GM12865 (cell line): ENCODE measurements around the gene COPS8.

ENCODE experiments used
- DNase-seq: peaks from one replicate; pipeline ENCODE4 v3.0.0; 2010; ENCODE audit warnings: low read depth
- H3K4me3 ChIP-seq: 2 replicates; pipeline ENCODE4 v1.5.1; 2011; ENCODE audit warnings: mild to moderate bottlenecking, low read depth, low read length, control low read depth
- TF ChIP-seq, protein P1 (sequence below): IDR thresholded peaks from 2 replicates; pipeline ENCODE4 v1.5.1; 2011; ENCODE audit warnings: low read length, control low read depth, low read depth, inconsistent platforms; ENCODE audit not compliant: insufficient read depth; ENCODE audit errors: missing control alignments

Gene COPS8

DNA sequence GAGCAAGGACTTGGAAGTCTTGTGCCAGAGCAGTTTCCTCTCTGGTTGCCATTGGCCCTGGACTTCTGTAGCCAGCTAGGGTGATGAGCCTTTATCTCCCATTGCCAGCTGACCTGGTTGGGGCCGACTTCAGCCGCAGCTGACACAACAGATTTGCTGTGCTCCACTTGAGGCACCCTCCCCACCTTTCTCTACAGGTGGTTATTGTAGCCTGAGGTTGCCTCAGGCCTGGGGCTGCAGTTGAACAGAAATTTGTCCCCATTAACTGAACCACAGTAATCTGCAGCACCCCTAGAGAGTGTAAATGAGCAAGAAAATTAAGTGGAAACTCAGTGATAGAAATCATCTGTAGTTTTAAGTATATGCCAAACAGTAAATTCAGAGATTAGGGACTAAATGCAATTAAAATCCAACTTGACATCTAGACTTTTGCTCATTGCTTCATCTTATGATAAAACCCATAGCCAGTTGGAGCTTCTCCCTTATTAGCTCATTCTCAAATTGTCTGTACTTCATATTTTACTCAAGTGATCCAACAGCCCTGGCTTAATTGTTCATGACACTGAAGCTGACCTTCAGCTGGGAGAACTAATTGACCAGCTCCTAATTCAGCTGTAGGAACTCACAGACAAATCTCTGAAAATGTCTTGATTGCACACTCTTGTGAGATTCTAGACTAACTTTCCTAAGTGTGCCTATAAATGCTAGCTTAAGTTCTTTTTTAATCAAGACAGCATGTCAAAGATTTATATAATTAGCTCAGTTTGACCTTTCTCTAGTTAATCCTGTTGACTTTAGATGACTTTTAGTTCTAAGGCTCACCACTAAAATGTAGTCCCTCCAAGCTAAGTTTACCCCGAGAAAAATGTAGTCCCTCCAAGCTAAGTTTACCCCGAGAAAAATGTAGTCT, 48.9 kb downstream of the COPS8 start:
- DNase-seq, result no peak
- TF ChIP-seq, protein P1, sequence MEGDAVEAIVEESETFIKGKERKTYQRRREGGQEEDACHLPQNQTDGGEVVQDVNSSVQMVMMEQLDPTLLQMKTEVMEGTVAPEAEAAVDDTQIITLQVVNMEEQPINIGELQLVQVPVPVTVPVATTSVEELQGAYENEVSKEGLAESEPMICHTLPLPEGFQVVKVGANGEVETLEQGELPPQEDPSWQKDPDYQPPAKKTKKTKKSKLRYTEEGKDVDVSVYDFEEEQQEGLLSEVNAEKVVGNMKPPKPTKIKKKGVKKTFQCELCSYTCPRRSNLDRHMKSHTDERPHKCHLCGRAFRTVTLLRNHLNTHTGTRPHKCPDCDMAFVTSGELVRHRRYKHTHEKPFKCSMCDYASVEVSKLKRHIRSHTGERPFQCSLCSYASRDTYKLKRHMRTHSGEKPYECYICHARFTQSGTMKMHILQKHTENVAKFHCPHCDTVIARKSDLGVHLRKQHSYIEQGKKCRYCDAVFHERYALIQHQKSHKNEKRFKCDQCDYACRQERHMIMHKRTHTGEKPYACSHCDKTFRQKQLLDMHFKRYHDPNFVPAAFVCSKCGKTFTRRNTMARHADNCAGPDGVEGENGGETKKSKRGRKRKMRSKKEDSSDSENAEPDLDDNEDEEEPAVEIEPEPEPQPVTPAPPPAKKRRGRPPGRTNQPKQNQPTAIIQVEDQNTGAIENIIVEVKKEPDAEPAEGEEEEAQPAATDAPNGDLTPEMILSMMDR, result no peak
- no peak overlapping the region for H3K4me3 ChIP-seq

DNA sequence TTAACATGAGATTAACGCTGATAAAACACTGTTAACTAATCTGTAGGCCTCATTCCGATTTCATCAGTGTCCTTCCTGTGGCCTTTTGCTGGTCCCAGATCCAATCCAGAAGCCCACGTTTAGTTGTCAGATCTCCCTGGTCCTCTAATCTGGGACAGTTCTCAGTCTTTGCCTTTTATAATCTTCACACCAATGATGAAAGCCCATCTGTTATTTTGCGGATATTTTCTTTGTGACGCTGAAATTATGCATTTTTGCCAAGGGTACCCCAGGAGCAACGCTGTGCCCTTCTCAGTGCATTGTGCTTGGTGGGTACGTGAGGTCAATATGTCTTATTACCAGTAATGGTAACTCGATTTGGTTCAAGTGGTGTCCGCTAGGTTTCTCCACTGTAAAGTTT, 51.1 kb downstream of the COPS8 start:
- H3K4me3 ChIP-seq, result no peak overlapping the region
- TF ChIP-seq, protein P1, result no peak
- DNase-seq, result no peak

DNA sequence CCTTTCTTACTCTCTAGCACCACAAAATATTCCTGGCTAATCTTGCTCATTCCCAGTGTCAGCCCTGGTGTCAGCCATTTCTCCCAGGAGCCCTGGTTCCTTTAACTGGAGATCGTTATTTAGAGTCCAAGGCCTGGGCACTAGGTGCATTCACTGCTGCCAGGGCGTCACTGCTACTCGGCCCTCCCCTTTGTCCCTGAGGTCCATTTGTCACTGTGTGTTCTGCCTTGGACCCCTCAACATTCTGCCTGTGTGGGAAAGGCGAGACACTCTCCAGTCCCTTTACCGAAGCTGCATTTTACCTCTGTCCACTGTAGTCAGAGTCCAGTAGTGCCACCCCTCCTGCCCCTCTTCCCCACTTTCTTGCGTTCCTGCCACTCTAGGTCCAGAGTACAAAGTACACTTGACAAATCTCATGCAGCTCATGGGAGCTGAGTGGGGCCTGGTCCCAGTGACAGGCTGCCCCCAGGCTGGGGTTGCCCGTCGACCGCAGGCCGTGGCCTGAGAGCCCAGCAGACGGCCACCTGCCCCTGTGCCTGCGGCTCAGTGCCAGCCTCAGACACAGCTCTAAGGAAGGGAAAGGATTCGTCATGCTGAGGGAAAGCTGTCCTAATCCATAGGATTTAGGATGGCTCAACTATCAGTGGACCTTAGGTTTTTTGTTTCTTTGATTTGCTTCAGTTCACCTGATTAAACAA, 52.1 kb downstream of the COPS8 start:
- TF ChIP-seq, protein P1, result no peak
- DNase-seq, result no peak
- no peak overlapping the region for H3K4me3 ChIP-seq

DNA sequence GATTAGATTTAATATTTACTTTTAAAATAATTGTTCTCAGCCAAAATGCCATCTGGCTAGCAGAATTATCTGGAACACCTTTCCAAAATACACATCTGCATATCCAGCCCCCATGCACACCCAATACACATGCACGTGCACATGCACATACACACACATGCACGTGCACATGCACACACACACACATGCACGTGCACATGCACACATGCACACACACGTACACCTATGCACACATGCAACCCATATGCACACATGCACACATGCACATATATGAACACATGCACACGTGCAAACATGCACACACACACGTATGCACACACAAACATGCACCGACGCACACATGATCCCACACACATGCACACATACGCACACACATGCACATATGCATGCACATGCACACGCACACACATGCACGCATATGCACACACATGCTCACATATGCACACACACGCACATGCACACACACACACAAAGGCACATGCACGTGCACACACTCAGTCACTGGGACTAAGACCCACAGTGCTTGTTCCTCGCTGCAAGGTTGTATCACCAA, 53.5 kb downstream of the COPS8 start:
- H3K4me3 ChIP-seq, result no peak overlapping the region
- no peak for DNase-seq
- TF ChIP-seq, protein P1, result no peak

DNA sequence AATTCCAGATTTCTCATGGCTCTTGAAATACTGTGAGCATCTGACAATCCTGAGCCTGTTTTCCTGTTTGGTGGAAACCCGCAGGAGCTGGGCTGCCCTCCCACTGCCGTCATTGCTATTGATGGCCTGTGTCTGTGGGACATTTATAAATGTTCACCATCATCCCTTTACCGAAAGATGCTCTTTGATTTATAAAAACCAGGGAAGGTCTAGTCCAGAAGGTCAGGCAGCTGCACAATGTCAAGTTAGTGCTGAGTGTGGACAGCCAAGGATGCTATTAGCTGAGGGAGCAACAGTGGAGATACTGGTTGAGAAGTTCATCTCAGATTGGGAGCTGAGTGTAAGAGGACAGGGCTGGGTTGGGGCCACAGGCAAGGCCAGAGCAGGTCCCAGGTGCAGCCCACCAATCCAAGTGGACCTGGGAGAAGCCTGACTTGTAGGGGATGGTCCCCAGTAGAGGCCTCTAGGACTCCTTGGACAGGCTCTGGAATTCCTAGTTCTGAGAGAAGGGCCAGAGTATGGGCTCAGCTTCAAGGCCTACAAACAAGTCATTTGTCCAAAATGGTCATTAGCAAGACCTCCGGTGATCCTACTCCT, 55.1 kb downstream of the COPS8 start:
- H3K4me3 ChIP-seq, result no peak overlapping the region
- TF ChIP-seq, protein P1, result no peak

DNA sequence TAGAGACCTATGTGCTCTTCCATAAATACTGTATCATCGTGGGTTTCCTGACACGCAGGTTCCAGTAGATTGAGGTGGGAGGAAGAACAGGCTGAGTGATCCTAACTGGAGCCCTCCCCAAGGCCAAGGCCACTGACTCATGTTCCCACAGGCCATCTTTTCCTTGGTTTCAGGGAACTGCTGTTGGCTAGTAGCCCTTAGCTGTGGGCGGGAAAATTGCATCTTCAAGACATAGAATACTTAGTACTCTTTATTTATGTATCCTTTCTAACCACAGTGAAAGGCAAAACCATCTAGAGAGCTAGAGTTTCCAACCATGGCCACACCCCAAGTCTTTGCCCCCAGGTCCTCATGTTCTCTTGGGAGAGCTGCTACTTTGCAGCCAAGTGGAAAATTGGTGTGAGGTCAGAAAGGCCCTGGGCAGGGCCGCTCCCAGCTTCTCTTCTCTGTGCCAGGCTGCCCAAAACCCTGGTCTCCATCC, 55.9 kb downstream of the COPS8 start:
- DNase-seq, result no peak
- no peak overlapping the region for H3K4me3 ChIP-seq
- TF ChIP-seq, protein P1, result no peak

More for the DNA sequence above, 55.1 kb downstream of the COPS8 start:
- no peak for DNase-seq
